ENCODE results near the gene B4GALT3.

The B4GALT3 gene

GRCh38 chr1:161165742-161166668, 11.3 kb downstream of the B4GALT3 start, which contains the start of gene PPOX:
Gene PPOX (plus strand): TSS chr1:161166426. CDS start chr1:161166848, 422 bp downstream.
- Histone ChIP-seq H3K4me1 (ENCODE audit: insufficient read depth, insufficient read length) (peaks cover 5% of the 10 kb centered on the region), H3K4me3 (ENCODE audit: insufficient read length, low read depth) (peak within 1 kb of the TSS; percentile 97), H3K9me3 (ENCODE audit: insufficient read depth, low read length) (no peaks in the 10 kb centered on the region), H3K9ac (ENCODE audit: insufficient read length, low read depth) (peak within 1 kb of the TSS; percentile 86), H3K36me3 (ENCODE audit: insufficient read depth, insufficient read length, low read length) (peaks cover 73% of the 10 kb centered on the region), H3K27me3 (ENCODE audit: insufficient read depth, insufficient read length) (no peaks in the 10 kb centered on the region)
- DNase-seq (ENCODE audit: low read depth, low spot score) = peak; percentile 99
- TF ChIP-seq SUZ12 (IDR thresholded peaks at IDR 0.05; ENCODE audit: extremely low read depth, insufficient read depth, insufficient read length) (no peak), ZNF274 (IDR thresholded peaks at IDR 0.05; ENCODE audit: low read depth, low read length) (no peak), YY1 (IDR thresholded peaks at IDR 0.05; ENCODE audit: insufficient read depth, insufficient read length) (no peak)

GRCh38 chr1:161164901-161165610, 12.3 kb downstream of the B4GALT3 start:
- H3K9ac ChIP-seq (ENCODE audit: insufficient read length, low read depth) = no peak overlapping the region
- peak overlapping the region; percentile 9 for H3K4me3 ChIP-seq (ENCODE audit: insufficient read length, low read depth)
- H3K9me3 ChIP-seq (ENCODE audit: insufficient read depth, low read length) = no peaks in the 10 kb centered on the region
- TF ChIP-seq SUZ12 (IDR thresholded peaks at IDR 0.05; ENCODE audit: extremely low read depth, insufficient read depth, insufficient read length) = no peak
- TF ChIP-seq YY1 (IDR thresholded peaks at IDR 0.05; ENCODE audit: insufficient read depth, insufficient read length) = no peak
- TF ChIP-seq ZNF274 (IDR thresholded peaks at IDR 0.05; ENCODE audit: low read depth, low read length) = no peak
- H3K27me3 ChIP-seq (ENCODE audit: insufficient read depth, insufficient read length) = no peaks in the 10 kb centered on the region
- no peak for DNase-seq (ENCODE audit: low read depth, low spot score)
- peaks cover 72% of the 10 kb centered on the region for H3K36me3 ChIP-seq (ENCODE audit: insufficient read depth, insufficient read length, low read length)
- peaks cover 9% of the 10 kb centered on the region for H3K4me1 ChIP-seq (ENCODE audit: insufficient read depth, insufficient read length)

- H3K9me3 ChIP-seq (ENCODE audit: insufficient read depth, low read length) = no peaks in the 10 kb centered on the region
- H3K4me3 ChIP-seq (ENCODE audit: insufficient read length, low read depth) = no peak overlapping the region
- H3K36me3 ChIP-seq (ENCODE audit: insufficient read depth, insufficient read length, low read length) = peaks cover 63% of the 10 kb centered on the region
- no peak for DNase-seq (ENCODE audit: low read depth, low spot score)
- no peak overlapping the region for H3K9ac ChIP-seq (ENCODE audit: insufficient read length, low read depth)
- peaks cover 9% of the 10 kb centered on the region for H3K4me1 ChIP-seq (ENCODE audit: insufficient read depth, insufficient read length)
- TF ChIP-seq ZNF274 (IDR thresholded peaks at IDR 0.05; ENCODE audit: low read depth, low read length) (no peak), YY1 (IDR thresholded peaks at IDR 0.05; ENCODE audit: insufficient read depth, insufficient read length) (no peak), SUZ12 (IDR thresholded peaks at IDR 0.05; ENCODE audit: extremely low read depth, insufficient read depth, insufficient read length) (no peak)
- H3K27me3 ChIP-seq (ENCODE audit: insufficient read depth, insufficient read length) = no peaks in the 10 kb centered on the region
Measured at GRCh38 chr1:161163793-161164192, 13.5 kb downstream of the B4GALT3 start.

DNA sequence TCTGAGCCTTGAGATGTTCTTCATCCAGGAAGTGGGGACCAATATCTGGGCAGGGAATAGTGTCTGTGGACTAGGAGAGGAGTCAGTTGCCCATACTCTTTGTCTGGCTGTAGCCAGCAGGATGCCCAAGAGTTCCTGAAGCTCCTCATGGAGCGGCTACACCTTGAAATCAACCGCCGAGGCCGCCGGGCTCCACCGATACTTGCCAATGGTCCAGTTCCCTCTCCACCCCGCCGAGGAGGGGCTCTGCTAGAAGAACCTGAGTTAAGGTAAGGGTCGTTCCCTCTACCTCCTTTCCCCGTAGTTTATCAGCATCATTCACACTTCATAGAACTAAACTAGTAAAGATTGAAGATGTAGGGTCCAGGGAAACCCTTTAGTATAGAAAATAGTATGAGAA, 14.5 kb downstream of the B4GALT3 start:
- Histone ChIP-seq H3K9me3 (ENCODE audit: insufficient read depth, low read length) (no peaks in the 10 kb centered on the region), H3K4me3 (ENCODE audit: insufficient read length, low read depth) (no peak overlapping the region), H3K4me1 (ENCODE audit: insufficient read depth, insufficient read length) (peaks cover 9% of the 10 kb centered on the region), H3K36me3 (ENCODE audit: insufficient read depth, insufficient read length, low read length) (peaks cover 65% of the 10 kb centered on the region), H3K27me3 (ENCODE audit: insufficient read depth, insufficient read length) (no peaks in the 10 kb centered on the region), H3K9ac (ENCODE audit: insufficient read length, low read depth) (no peak overlapping the region)
- TF ChIP-seq ZNF274 (IDR thresholded peaks at IDR 0.05; ENCODE audit: low read depth, low read length) = no peak
- no peak for TF ChIP-seq SUZ12 (IDR thresholded peaks at IDR 0.05; ENCODE audit: extremely low read depth, insufficient read depth, insufficient read length)
- DNase-seq (ENCODE audit: low read depth, low spot score) = no peak

GRCh38 chr1:161162052-161162451, 15.3 kb downstream of the B4GALT3 start:
- DNase-seq (ENCODE audit: low read depth, low spot score) = no peak
- no peak overlapping the region for H3K4me3 ChIP-seq (ENCODE audit: insufficient read length, low read depth)
- TF ChIP-seq YY1 (IDR thresholded peaks at IDR 0.05; ENCODE audit: insufficient read depth, insufficient read length) (no peak), SUZ12 (IDR thresholded peaks at IDR 0.05; ENCODE audit: extremely low read depth, insufficient read depth, insufficient read length) (no peak), ZNF274 (IDR thresholded peaks at IDR 0.05; ENCODE audit: low read depth, low read length) (no peak)
- no peaks in the 10 kb centered on the region for H3K27me3 ChIP-seq (ENCODE audit: insufficient read depth, insufficient read length)
- H3K36me3 ChIP-seq (ENCODE audit: insufficient read depth, insufficient read length, low read length) = peaks cover 71% of the 10 kb centered on the region
- peaks cover 7% of the 10 kb centered on the region for H3K4me1 ChIP-seq (ENCODE audit: insufficient read depth, insufficient read length)
- H3K9ac ChIP-seq (ENCODE audit: insufficient read length, low read depth) = peak overlapping the region; percentile 6
- no peaks in the 10 kb centered on the region for H3K9me3 ChIP-seq (ENCODE audit: insufficient read depth, low read length)

DNA sequence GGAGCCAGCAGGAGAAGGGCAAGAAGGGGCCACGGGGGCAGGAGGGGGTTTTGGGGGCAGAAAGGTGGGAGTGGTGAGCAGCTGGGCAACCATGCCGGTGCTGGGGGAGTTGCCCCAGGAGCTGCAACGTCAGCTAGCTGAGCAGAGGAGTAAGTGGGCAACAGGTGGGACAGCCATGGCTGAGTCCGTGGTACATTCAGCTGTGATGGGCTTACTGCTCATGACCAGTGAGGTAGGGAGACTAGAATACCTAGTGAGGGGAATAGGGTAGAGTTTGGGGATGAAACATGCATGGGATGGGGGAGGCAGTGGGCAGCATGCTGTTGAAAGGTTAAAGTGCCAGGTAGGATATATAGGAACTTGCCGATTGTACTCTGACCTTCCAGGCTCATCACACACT, 15.7 kb downstream of the B4GALT3 start:
- DNase-seq (ENCODE audit: low read depth, low spot score) = no peak
- Histone ChIP-seq H3K9ac (ENCODE audit: insufficient read length, low read depth) (peak overlapping the region; percentile 6), H3K9me3 (ENCODE audit: insufficient read depth, low read length) (no peaks in the 10 kb centered on the region), H3K36me3 (ENCODE audit: insufficient read depth, insufficient read length, low read length) (peaks cover 75% of the 10 kb centered on the region), H3K27me3 (ENCODE audit: insufficient read depth, insufficient read length) (no peaks in the 10 kb centered on the region), H3K4me1 (ENCODE audit: insufficient read depth, insufficient read length) (peaks cover 7% of the 10 kb centered on the region), H3K4me3 (ENCODE audit: insufficient read length, low read depth) (no peak overlapping the region)
- TF ChIP-seq YY1 (IDR thresholded peaks at IDR 0.05; ENCODE audit: insufficient read depth, insufficient read length) = no peak
- TF ChIP-seq SUZ12 (IDR thresholded peaks at IDR 0.05; ENCODE audit: extremely low read depth, insufficient read depth, insufficient read length) = no peak
- no peak for TF ChIP-seq ZNF274 (IDR thresholded peaks at IDR 0.05; ENCODE audit: low read depth, low read length)

- no peak for DNase-seq (ENCODE audit: low read depth, low spot score)
- H3K4me1 ChIP-seq (ENCODE audit: insufficient read depth, insufficient read length) = peaks cover 7% of the 10 kb centered on the region
- peak overlapping the region; percentile 12 for H3K9ac ChIP-seq (ENCODE audit: insufficient read length, low read depth)
- peaks cover 78% of the 10 kb centered on the region for H3K36me3 ChIP-seq (ENCODE audit: insufficient read depth, insufficient read length, low read length)
- no peaks in the 10 kb centered on the region for H3K9me3 ChIP-seq (ENCODE audit: insufficient read depth, low read length)
- H3K4me3 ChIP-seq (ENCODE audit: insufficient read length, low read depth) = no peak overlapping the region
- H3K27me3 ChIP-seq (ENCODE audit: insufficient read depth, insufficient read length) = no peaks in the 10 kb centered on the region
- TF ChIP-seq SUZ12 (IDR thresholded peaks at IDR 0.05; ENCODE audit: extremely low read depth, insufficient read depth, insufficient read length) = no peak
- TF ChIP-seq ZNF274 (IDR thresholded peaks at IDR 0.05; ENCODE audit: low read depth, low read length) = no peak
Measured at GRCh38 chr1:161160671-161161145, 16.6 kb downstream of the B4GALT3 start.

Measured in NT2/D1 (cell line).